ENCODE data around the gene TM4SF5. TPM values are rescaled to one million over a fixed set of nuclear protein-coding genes. Genes with fewer than 3 reads are reported as not detected.

TM4SF5 gene
- polyA plus RNA-seq, 1 of the 3 experiments (the other 2 are of a cell fraction): not detected

GRCh38 chr17:4790705-4791088, 19.0 kb downstream of the TM4SF5 start:
- Histone ChIP-seq H3K27ac (ENCODE audit: low read depth in 2 of 2, low read length in 1 of 2) (peak overlapping the region in 1 of 2 experiments; percentile 82; a peak in 3 of 4 replicates), H3K36me3 (replicated peaks in 1 of 2; ENCODE audit: control insufficient read depth in 1 of 2, insufficient read depth in 2 of 2, low read length in 1 of 2) (no peaks in the 10 kb centered on the region), H3K9me3 (no peaks in the 10 kb centered on the region), H3K4me1 (ENCODE audit: control insufficient read depth in 1 of 2, insufficient read depth in 2 of 2, low read depth in 1 of 2, low read length in 1 of 2) (peaks cover 8 to 17% of the 10 kb centered on the region in 2 experiments; a peak in 2 of 4 replicates), H3K9me2 (no peaks in the 10 kb centered on the region), H3K4me2 (peak overlapping the region; percentile 99), H3F3A (replicated peaks; ENCODE audit: insufficient read depth) (peaks cover 5% of the 10 kb centered on the region), H3K79me2 (ENCODE audit: insufficient read depth) (no peaks in the 10 kb centered on the region), H3K9ac (0 out of 2 replicates have a peak overlapping the region, but pooled peaks have one; percentile 75), H3K4me3 (ENCODE audit: low read depth in 2 of 2, low read length in 1 of 2) (peak overlapping the region; percentile 59 to 79), H2AFZ (ENCODE audit: low read depth) (0 out of 2 replicates have a peak overlapping the region, but pooled peaks have one; percentile 41), H3K27me3 (ENCODE audit: insufficient read depth) (no peaks in the 10 kb centered on the region), H4K20me1 (ENCODE audit: insufficient read depth) (no peaks in the 10 kb centered on the region)
- 30% methylated on average over 7 of the region's 7 CpGs for WGBS (ENCODE audit: low lambda C conversion rate)
- CTCF ChIA-PET: interaction anchor here (0.7 to 10.5 kb wide), 29 partner anchors 8 to 234 kb away, joined by 3 to 235 read pairs (median 6); partner anchors contain the start of genes ARRB2, C17orf107, CHRNE and MED11
- DNase-seq: no peak
- POLR2A ChIA-PET: interaction anchor here (1.2 to 1.8 kb wide), 7 partner anchors 16 to 176 kb away, joined by 3 to 10 read pairs (median 5); partner anchors contain the start of genes PELP1, PLD2, SPAG7 and TM4SF5
- TF ChIP-seq USF2 (IDR thresholded peaks at IDR 0.05; ENCODE audit: borderline replicate concordance, low read depth, low read length) (no peak), GATA2 (CRISPR knock-in tag; IDR thresholded peaks at IDR 0.05) (no peak), RFX5 (IDR thresholded peaks at IDR 0.05; ENCODE audit: low read length) (no peak), POLR2AphosphoS5 (IDR thresholded peaks at IDR 0.05; ENCODE audit: low read depth, low read length) (no peak), FOSL2 (IDR thresholded peaks at IDR 0.05; ENCODE audit: borderline replicate concordance, low read depth) (no peak)

GRCh38 chr17:4795168-4795567, 23.5 kb downstream of the TM4SF5 start:
- Histone ChIP-seq H3K27me3 (ENCODE audit: insufficient read depth) (no peaks in the 10 kb centered on the region), H3K4me1 (ENCODE audit: control insufficient read depth in 1 of 2, insufficient read depth in 2 of 2, low read depth in 1 of 2, low read length in 1 of 2) (peaks cover 0 to 10% of the 10 kb centered on the region in 2 experiments; a peak in 1 of 4 replicates), H3K36me3 (replicated peaks in 1 of 2; ENCODE audit: control insufficient read depth in 1 of 2, insufficient read depth in 2 of 2, low read length in 1 of 2) (peaks cover 11 to 18% of the 10 kb centered on the region in 2 experiments), H3K9me3 (no peaks in the 10 kb centered on the region), H3F3A (replicated peaks; ENCODE audit: insufficient read depth) (peaks cover 5% of the 10 kb centered on the region), H3K4me2 (no peak overlapping the region), H3K79me2 (ENCODE audit: insufficient read depth) (peaks cover 23% of the 10 kb centered on the region), H3K27ac (ENCODE audit: low read depth in 2 of 2, low read length in 1 of 2) (peak overlapping the region in 1 of 2 experiments; percentile 78; a peak in 2 of 4 replicates), H3K9me2 (no peaks in the 10 kb centered on the region), H3K9ac (no peak overlapping the region), H2AFZ (ENCODE audit: low read depth) (peak overlapping the region; percentile 98), H3K4me3 (ENCODE audit: low read depth in 2 of 2, low read length in 1 of 2) (no peak overlapping the region), H4K20me1 (ENCODE audit: insufficient read depth) (no peaks in the 10 kb centered on the region)
- no peak for TF ChIP-seq RXRA (IDR thresholded peaks at IDR 0.05; ENCODE audit: borderline replicate concordance, low read depth)
- TF ChIP-seq FOSL2 (IDR thresholded peaks at IDR 0.05; ENCODE audit: borderline replicate concordance, low read depth): no peak
- no peak for TF ChIP-seq RFX5 (IDR thresholded peaks at IDR 0.05; ENCODE audit: low read length)
- 89% methylated on average over 1 of the region's 1 CpG for WGBS (ENCODE audit: low lambda C conversion rate)
- no peak for DNase-seq
- CTCF ChIA-PET: no interaction called here
- POLR2A ChIA-PET: no interaction called here

GRCh38 chr17:4796552-4796920, 24.9 kb downstream of the TM4SF5 start:
- H3K9ac ChIP-seq: peak overlapping the region; percentile 88
- WGBS (ENCODE audit: low lambda C conversion rate): 0% methylated on average over 7 of the region's 7 CpGs
- peaks cover 11 to 18% of the 10 kb centered on the region in 2 experiments for H3K36me3 ChIP-seq (replicated peaks in 1 of 2; ENCODE audit: control insufficient read depth in 1 of 2, insufficient read depth in 2 of 2, low read length in 1 of 2)
- H3K9me2 ChIP-seq: no peaks in the 10 kb centered on the region
- H3K79me2 ChIP-seq (ENCODE audit: insufficient read depth): peaks cover 23% of the 10 kb centered on the region
- POLR2A ChIA-PET: interaction anchor here (0.7 to 1.3 kb wide), 2 partner anchors 10 to 623 kb away, joined by 3 to 11 read pairs; partner anchors contain the start of genes NUP88 and PLD2
- no peaks in the 10 kb centered on the region for H3K9me3 ChIP-seq
- peak overlapping the region; percentile 81 to 95 for H3K4me3 ChIP-seq (ENCODE audit: low read depth in 2 of 2, low read length in 1 of 2)
- H3K4me1 ChIP-seq (ENCODE audit: control insufficient read depth in 1 of 2, insufficient read depth in 2 of 2, low read depth in 1 of 2, low read length in 1 of 2): peaks cover 0 to 8% of the 10 kb centered on the region in 2 experiments; a peak in 1 of 4 replicates
- peak overlapping the region; percentile 78 to 80 for H3K27ac ChIP-seq (ENCODE audit: low read depth in 2 of 2, low read length in 1 of 2)
- TF ChIP-seq MXI1 (IDR thresholded peaks at IDR 0.05; ENCODE audit: low read depth, low read length) (peak; percentile 46; the same call in 1 of the 2 replicates), SMC3 (IDR thresholded peaks at IDR 0.05; ENCODE audit: low read depth, low read length) (0 out of 2 replicates have a peak, but pooled peaks have one; percentile 6), NRF1 (IDR thresholded peaks at IDR 0.05; ENCODE audit: low read depth, low read length) (no peak)
- no peaks in the 10 kb centered on the region for H3F3A ChIP-seq (replicated peaks; ENCODE audit: insufficient read depth)
- peak overlapping the region; percentile 72 for H3K4me2 ChIP-seq
- no peaks in the 10 kb centered on the region for H4K20me1 ChIP-seq (ENCODE audit: insufficient read depth)
- DNase-seq: peak; percentile 75
- no peaks in the 10 kb centered on the region for H3K27me3 ChIP-seq (ENCODE audit: insufficient read depth)
- peak overlapping the region; percentile 60 for H2AFZ ChIP-seq (ENCODE audit: low read depth)
- CTCF ChIA-PET: interaction anchor here (0.8 to 1.8 kb wide), 5 partner anchors 9 to 230 kb away, joined by 3 to 11 read pairs (median 4); no protein-coding TSS in a partner anchor

Data from SK-N-SH (cell line).